ENCODE data around the gene SH2D3A. TPM values are rescaled to one million over a fixed set of nuclear protein-coding genes. Genes with fewer than 3 reads are reported as not detected.
"Not testable (repeated sequence)": the region's sequence is repeated elsewhere in the genome, so short reads cannot be mapped to it uniquely, and the experiment has no call there.

Gene SH2D3A
- total RNA-seq, 4 donors from 2014 or later: 41.4 to 127 (median 55.5) TPM

- Histone ChIP-seq H3K9me3 (no peaks in the 10 kb centered on the region), H3K27ac (peak overlapping the region; percentile 88 to 94 (median 90)), H3K36me3 (no peaks in the 10 kb centered on the region), H3K4me3 (peak overlapping the region in 2 of 4 donors; percentile 32 to 61), H3K4me1 (peaks cover 0 to 24% (median 7%) of the 10 kb centered on the region in 4 donors), H3K27me3 (peaks cover 11% of the 10 kb centered on the region)
- WGBS, 2 donors (ENCODE audit: low coverage in 1 of 2): 55 to 70% methylated on average over 2 to 8 of the region's 8 CpGs
- TF ChIP-seq POLR2A (IDR thresholded peaks at IDR 0.05): no peak
- TF ChIP-seq CTCF (IDR thresholded peaks at IDR 0.05): no peak
- TF ChIP-seq EP300 (IDR thresholded peaks at IDR 0.05; ENCODE audit: low read depth): no peak
- no peak for TF ChIP-seq POLR2AphosphoS5 (IDR thresholded peaks at IDR 0.05)
- in situ Hi-C loops (cut with MboI; ENCODE audit: low pct_ligation_motif_present in 1 of 4, low pct_unique_long_range_greater_than_20kb in 1 of 4, low sequenced_read_pairs in 3 of 4): no loop called here
- intact Hi-C loops (cut with DNase I; ENCODE audit: low total_unique reads): no loop called here
- DNase-seq: no peak
Observed at GRCh38 chr19:6768236-6768785, 1.1 kb upstream of the SH2D3A start.

DNA sequence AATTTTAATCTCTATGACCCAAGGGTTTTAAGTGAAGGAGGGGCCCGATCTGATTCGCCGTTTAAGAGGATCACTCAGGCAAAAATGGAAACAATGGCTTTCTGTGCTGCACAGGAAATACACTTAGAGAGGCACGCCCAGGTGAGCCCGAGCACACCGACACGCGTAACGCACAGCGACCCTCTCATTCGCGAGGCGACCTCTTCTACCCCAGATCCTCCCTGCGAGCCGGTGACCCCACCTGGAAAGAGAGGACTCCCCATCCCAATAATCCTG, 216 bp downstream of the SH2D3A start:
- 0% methylated on average over 15 of the region's 15 CpGs; no CpG with 5 or more reads in 1 of the 2 donors for WGBS, 2 donors (ENCODE audit: low coverage in 1 of 2)
- in situ Hi-C loops (cut with MboI; ENCODE audit: low pct_ligation_motif_present in 1 of 4, low pct_unique_long_range_greater_than_20kb in 1 of 4, low sequenced_read_pairs in 3 of 4): no loop called here
- TF ChIP-seq POLR2AphosphoS5 (IDR thresholded peaks at IDR 0.05) (no peak), CTCF (IDR thresholded peaks at IDR 0.05) (no peak), POLR2A (IDR thresholded peaks at IDR 0.05) (no peak), EP300 (IDR thresholded peaks at IDR 0.05; ENCODE audit: low read depth) (no peak)
- no peak for DNase-seq
- peak overlapping the region; percentile 88 to 94 (median 90) for H3K27ac ChIP-seq
- H3K27me3 ChIP-seq: peaks cover 11% of the 10 kb centered on the region
- intact Hi-C loops (cut with DNase I; ENCODE audit: low total_unique reads): no loop called here
- H3K4me3 ChIP-seq: peak overlapping the region; percentile 25 to 61 (median 36)
- no peaks in the 10 kb centered on the region for H3K36me3 ChIP-seq
- H3K9me3 ChIP-seq: no peaks in the 10 kb centered on the region
- H3K4me1 ChIP-seq: peaks cover 0 to 24% (median 5%) of the 10 kb centered on the region in 4 donors

GRCh38 chr19:6766357-6767080, 716 bp downstream of the SH2D3A start:
- Histone ChIP-seq H3K36me3 (no peaks in the 10 kb centered on the region), H3K4me1 (peaks cover 0 to 24% (median 5%) of the 10 kb centered on the region in 4 donors), H3K9me3 (no peaks in the 10 kb centered on the region), H3K27me3 (peaks cover 11% of the 10 kb centered on the region), H3K4me3 (peak overlapping the region; percentile 0 to 61 (median 36)), H3K27ac (peak overlapping the region; percentile 88 to 94 (median 90))
- in situ Hi-C loops (cut with MboI; ENCODE audit: low pct_ligation_motif_present in 1 of 4, low pct_unique_long_range_greater_than_20kb in 1 of 4, low sequenced_read_pairs in 3 of 4): no loop called here
- no peak for TF ChIP-seq EP300 (IDR thresholded peaks at IDR 0.05; ENCODE audit: low read depth)
- WGBS, 2 donors (ENCODE audit: low coverage in 1 of 2): 15 to 22% methylated on average over 12 to 16 of the region's 16 CpGs
- intact Hi-C loops (cut with DNase I; ENCODE audit: low total_unique reads): no loop called here
- no peak for DNase-seq

DNA sequence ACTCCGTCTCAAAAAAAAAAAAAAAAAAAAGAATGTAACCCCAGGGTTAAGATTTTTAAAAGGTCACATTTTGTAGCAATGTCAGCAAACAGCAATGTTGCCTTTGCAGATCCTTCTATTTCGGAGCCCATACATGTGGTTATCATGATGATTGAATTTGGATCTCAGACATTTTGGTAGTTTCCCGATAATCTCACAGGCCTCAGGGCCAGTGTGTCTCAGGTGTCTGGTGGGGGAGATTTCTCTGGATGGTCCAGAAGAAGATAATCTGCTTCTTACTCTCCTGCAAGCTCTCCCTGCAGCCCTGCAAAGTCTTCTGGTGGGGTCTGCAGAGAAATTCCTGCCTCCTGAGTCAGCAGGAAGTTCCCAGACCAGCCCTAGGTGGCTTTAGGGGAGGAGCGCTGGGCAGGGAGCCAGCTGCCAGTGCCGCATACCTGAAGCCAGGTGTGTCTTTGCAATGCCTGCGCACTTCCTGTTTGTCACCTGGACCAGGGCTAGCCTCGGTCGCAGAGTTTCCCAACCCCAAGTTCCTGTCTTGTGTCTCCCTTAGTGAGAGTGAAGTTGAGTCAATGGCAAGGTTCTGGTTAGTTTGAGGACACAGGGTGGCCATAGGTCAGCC, 1.4 kb downstream of the SH2D3A start:
- Histone ChIP-seq H3K36me3 (no peaks in the 10 kb centered on the region), H3K27ac (peak overlapping the region; percentile 88 to 94 (median 90)), H3K4me3 (peak overlapping the region in 3 of 4 donors; percentile 32 to 61 (median 40)), H3K4me1 (peaks cover 0 to 24% (median 5%) of the 10 kb centered on the region in 4 donors), H3K9me3 (no peaks in the 10 kb centered on the region), H3K27me3 (peaks cover 11% of the 10 kb centered on the region)
- in situ Hi-C loops (cut with MboI; ENCODE audit: low pct_ligation_motif_present in 1 of 4, low pct_unique_long_range_greater_than_20kb in 1 of 4, low sequenced_read_pairs in 3 of 4) (no loop called here), intact Hi-C loops (cut with DNase I; ENCODE audit: low total_unique reads) (no loop called here)
- WGBS, 2 donors (ENCODE audit: low coverage in 1 of 2): 29 to 56% methylated on average over 2 to 8 of the region's 8 CpGs
- peak in 1 of 5 experiments; percentile 14 for TF ChIP-seq CTCF (IDR thresholded peaks at IDR 0.05)
- peak; percentile 53 for TF ChIP-seq EP300 (IDR thresholded peaks at IDR 0.05; ENCODE audit: low read depth)
- TF ChIP-seq POLR2AphosphoS5 (IDR thresholded peaks at IDR 0.05): peak; percentile 68 to 95 (median 95)
- peak; percentile 93 for TF ChIP-seq POLR2A (IDR thresholded peaks at IDR 0.05)
- DNase-seq: peak; percentile 95

- H3K9me3 ChIP-seq; H3K27ac ChIP-seq; DNase-seq; in situ Hi-C loops (cut with MboI; ENCODE audit: low pct_ligation_motif_present in 1 of 4, low pct_unique_long_range_greater_than_20kb in 1 of 4, low sequenced_read_pairs in 3 of 4); H3K36me3 ChIP-seq; intact Hi-C loops (cut with DNase I; ENCODE audit: low total_unique reads); H3K4me3 ChIP-seq; H3K27me3 ChIP-seq: not testable (repeated sequence)
- 88 to 93% methylated on average over 3 to 8 of the region's 8 CpGs for WGBS, 2 donors (ENCODE audit: low coverage in 1 of 2)
- peaks cover 0 to 13% (median 5%) of the 10 kb centered on the region in 4 donors for H3K4me1 ChIP-seq
Observed at GRCh38 chr19:6762253-6762797, 4.9 kb downstream of the SH2D3A start.
